GM19025 (cell line): ENCODE measurements around the gene TOLLIP.
"Not testable (repeated sequence)": the region's sequence is repeated elsewhere in the genome, so short reads cannot be mapped to it uniquely, and the experiment has no call there.

Experiments used
- ATAC-seq: cut with Tn5 transposase; IDR thresholded peaks from one replicate; pipeline ENCODE4 v1.9.1; 2021; ENCODE audit warnings: mild to moderate bottlenecking, low read depth, moderate library complexity; ENCODE audit not compliant: unreplicated experiment

TOLLIP gene

GRCh38 chr11:1344056-1344635 is 34.7 kb upstream of the TOLLIP start:
- ATAC-seq, result no peak

DNA sequence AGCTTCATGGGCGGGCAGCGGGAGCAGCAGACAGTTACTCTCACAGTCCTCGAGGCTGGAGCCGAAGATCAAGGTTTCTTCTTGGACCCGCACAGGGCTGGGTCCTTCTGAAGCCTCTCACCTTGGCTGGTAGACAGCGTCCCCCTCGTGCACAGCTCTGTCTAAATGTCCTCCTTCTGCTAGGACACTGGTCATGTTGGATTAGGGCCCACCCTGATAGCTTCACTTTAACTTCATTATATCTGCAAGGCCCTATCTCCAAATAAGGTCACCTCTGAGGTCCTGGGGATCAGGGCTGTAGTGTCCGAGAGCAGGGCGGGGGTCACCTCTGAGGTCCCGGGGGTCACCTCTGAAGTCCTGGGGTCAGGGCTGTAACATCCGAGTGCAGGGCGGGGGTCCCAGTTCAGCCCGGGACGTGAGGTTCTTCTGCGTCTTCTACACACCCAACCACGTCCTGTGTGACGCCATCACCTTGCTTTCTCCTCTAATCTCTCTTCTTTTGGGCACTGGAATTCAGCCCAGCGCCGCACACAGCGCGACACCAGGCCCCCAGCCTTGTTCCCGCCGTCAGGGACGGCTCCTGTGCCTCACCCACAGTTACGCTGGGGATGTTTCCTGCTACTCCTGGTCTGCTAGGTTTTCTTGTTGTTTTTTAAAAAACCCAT is 34.1 kb upstream of the TOLLIP start:
- ATAC-seq, result no peak

DNA sequence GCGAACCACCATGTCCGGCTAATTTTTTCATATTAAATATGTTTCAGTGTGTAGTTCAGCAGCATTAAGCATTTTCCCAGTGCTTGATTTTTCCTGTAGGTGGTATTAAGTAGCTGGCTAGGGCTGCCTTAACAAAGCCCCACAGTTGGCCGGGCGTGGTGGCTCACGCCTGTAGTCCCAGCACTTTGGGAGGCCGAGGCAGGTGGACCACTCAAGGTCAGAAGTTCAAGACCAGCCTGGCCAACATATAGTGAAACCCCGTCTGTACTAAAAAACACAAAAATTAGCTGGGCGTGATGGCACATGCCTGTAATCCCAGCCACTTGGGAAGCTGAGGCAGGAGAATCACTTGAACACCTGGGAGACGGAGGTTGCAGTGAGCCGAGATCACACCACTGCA is 33.5 kb upstream of the TOLLIP start:
- no peak for ATAC-seq

GRCh38 chr11:1341928-1342524 is 32.6 kb upstream of the TOLLIP start:
- ATAC-seq, result no peak

DNA sequence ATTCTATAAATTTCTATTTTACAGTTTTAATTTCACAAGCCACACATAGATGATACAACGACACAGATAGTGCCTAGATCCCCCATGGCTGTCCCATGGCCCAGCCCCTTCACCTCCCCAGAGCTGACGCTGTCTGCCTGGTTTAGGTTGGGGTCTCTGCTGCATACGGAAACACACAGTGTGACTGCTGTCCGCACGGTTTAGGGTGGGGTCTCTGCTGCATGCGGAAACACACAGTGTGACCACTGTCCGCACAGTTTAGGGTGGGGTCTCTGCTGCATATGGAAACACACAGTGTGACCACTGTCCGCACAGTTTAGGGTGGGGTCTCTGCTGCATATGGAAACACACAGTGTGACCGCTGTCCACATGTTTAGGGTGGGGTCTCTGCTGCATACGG is 31.8 kb upstream of the TOLLIP start:
- not testable (repeated sequence) for ATAC-seq

DNA sequence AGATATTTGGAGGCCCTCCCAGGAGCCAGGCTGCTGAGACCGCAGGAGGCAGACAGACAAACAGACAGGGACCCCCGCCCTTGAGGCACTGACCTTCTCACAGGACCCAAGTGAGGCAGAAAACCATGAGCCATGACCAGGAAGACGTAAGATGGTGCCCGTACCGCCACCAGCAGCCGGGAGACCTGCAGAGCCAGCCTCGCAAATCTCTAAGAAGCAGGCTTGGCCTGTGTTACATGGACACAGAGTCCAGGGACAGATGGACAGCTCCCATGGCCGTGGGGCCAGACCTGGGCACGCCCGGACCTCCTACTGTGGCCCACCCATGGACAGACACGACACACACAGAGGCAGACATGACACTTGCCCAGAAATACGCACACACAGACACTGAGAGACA is 30.7 kb upstream of the TOLLIP start:
- ATAC-seq, result no peak

DNA sequence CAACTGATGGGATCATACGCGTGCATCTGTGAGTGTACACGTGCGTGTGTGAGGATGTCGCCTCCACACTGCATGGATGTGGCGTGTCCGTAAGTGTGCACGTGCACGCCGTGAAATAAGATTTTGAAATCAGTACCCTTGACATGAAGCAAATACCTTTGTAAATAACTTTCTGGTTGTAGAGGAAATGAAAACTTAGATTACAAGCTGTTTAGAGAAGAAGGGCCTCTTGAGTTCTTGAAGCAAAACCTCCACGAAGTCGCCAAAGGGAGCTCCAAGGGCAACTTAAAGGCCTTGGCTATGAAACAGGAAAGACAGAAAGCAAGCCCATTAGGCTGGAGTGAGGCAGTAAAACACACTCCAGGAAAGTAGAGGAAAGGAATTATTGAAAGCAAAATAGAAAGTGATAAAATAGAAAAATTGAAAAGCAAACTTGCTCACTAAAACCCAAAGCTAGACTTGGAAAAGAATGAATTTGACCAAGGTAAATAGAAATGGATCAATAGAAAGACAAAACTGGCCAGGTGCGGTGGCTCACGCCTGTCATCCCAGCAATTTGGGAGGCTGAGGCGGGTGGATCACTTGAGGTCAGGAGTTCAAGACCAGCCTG is 29.7 kb upstream of the TOLLIP start:
- ATAC-seq, result no peak

GRCh38 chr11:1338201-1339065 is 29.0 kb upstream of the TOLLIP start:
- ATAC-seq, result no peak

- no peak for ATAC-seq
Measured at GRCh38 chr11:1337647-1338007, 28.2 kb upstream of the TOLLIP start.

DNA sequence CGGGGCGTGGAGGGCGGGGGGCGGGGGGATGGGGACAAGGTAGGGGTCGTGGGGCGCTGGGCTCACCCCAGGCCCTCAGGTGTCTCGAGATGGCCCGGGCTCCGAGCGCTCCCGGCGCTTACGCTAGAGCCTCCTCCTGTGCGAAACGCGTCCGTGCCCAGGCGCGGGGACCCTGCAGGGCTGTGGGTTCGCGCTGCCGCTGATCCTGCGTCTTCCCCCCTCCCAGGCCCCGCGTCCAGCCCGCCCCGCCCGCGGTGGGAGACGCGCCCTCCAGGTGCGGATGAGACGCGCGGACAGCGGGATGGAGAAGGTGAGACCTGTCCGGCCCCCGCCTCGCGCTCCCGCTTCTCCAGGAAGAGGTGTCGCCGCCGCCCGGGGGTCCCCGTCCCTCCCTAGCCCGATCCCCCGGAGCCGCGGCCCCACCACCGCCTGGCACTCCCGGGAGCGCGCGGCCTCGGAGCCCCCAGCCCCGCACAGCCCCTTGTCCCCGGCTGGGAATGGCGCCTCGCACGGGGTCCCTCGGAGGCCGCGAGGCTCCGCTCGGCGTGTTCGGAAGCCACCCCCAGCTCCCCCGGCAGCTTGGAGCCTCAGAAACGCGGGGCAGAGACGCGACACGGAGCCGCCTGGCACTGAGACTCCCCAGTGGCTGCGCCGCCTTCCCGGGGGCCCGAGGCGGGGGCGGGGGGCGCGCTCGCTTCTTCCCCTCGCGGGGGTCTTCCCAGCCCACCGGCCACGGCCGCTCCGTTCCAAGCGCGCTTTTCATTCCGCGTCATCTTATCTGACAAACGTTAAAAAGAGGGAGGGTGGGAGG is 27.6 kb upstream of the TOLLIP start:
- no peak for ATAC-seq

- ATAC-seq, result no peak
Measured at GRCh38 chr11:1335811-1336761, 26.7 kb upstream of the TOLLIP start.

GRCh38 chr11:1335264-1335810 is 25.9 kb upstream of the TOLLIP start:
- no peak for ATAC-seq

GRCh38 chr11:1333860-1334259 is 24.4 kb upstream of the TOLLIP start:
- ATAC-seq, result no peak

DNA sequence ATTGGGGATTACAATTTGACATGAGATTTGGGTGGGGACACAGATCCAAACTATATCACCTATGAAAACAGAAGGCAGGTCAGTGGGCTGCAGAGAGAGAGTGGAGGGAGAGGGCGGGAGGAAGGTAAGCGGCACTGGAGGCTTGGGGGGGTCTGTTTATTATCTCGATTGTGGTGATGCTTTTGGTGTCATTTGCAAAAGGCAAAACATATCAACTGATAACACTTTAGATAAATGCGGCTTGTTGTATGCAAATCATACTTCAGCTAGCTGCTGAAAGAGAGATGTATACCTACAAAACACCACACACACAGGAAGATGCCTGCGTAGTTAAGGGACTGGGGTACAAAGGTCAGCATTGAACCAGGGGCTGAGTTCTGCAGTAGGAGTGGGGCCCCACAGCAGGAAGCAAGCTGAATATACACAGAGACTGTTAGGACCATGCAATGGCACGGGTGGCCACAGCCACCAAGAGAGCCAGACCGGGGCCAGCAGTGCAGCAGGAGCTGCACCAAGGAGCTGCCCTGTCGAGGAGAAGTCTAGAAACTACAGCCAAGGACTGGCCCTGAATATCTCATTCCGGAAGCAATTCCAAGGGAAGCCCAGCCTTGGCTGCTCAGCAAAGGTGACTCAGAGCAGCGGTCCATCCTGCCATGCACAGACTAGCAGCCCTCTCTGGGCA is 23.8 kb upstream of the TOLLIP start:
- no peak for ATAC-seq

GRCh38 chr11:1330473-1330872 is 21.0 kb upstream of the TOLLIP start:
- ATAC-seq, result no peak

DNA sequence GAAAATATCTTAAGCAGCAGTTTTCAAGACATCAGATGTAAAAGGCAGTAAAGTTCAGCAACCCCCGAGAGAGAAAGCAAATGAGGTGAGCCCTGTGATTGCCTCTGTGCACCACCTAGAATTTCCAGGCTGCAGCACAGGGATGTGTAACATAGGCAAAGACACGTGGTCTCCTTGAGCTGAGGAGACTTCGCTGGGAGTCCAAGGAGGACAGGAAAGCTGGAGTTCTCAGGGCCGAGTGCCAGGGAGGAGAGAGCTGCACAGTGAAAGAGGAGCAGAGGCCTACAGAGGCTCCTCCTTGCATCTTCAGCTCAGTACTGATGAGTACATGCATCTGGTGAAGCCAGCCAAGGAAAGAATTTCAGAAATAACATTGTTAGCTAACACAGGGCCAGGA is 17.6 kb upstream of the TOLLIP start:
- no peak for ATAC-seq

GRCh38 chr11:1326435-1327063 is 17.1 kb upstream of the TOLLIP start:
- ATAC-seq, result no peak

GRCh38 chr11:1323774-1324173 is 14.3 kb upstream of the TOLLIP start:
- no peak for ATAC-seq
